LNCaP clone FGC (cell line): ENCODE data around the gene ACER3.

Experiments
- DNase-seq: peaks from one replicate; pipeline ENCODE4 v3.0.0-alpha.2; 2011; ENCODE audit warnings: low read depth
- H3K4me3 ChIP-seq: 2 replicates; pipeline ENCODE4 v1.5.1; 2011; ENCODE audit warnings: mild to moderate bottlenecking, low read depth, low read length, control low read depth
- CTCF ChIP-seq: IDR thresholded peaks from 2 replicates; pipeline ENCODE4 v1.5.1; 2012; ENCODE audit warnings: mild to moderate bottlenecking; ENCODE audit not compliant: control insufficient read depth, insufficient read depth; ENCODE audit errors: extremely low read depth

ACER3 gene

GRCh38 chr11:77038029-77038824 lies 177.5 kb downstream of the ACER3 start:
- no peak for DNase-seq
- no peak for TF ChIP-seq CTCF
- no peak overlapping the region for H3K4me3 ChIP-seq

GRCh38 chr11:77038825-77039326 lies 178.2 kb downstream of the ACER3 start:
- DNase-seq, result no peak
- TF ChIP-seq CTCF, result no peak
- no peak overlapping the region for H3K4me3 ChIP-seq

GRCh38 chr11:77039491-77040400 lies 179.0 kb downstream of the ACER3 start:
- peak; percentile 29; the same call in 1 of the 2 replicates for TF ChIP-seq CTCF
- H3K4me3 ChIP-seq, result no peak overlapping the region
- no peak for DNase-seq

- DNase-seq, result no peak
- TF ChIP-seq CTCF, result no peak
- H3K4me3 ChIP-seq, result no peak overlapping the region
Observed at GRCh38 chr11:77040401-77040777, 179.7 kb downstream of the ACER3 start.

- no peak for TF ChIP-seq CTCF
- H3K4me3 ChIP-seq, result no peak overlapping the region
- DNase-seq, result no peak
Observed at GRCh38 chr11:77040889-77041288, 180.2 kb downstream of the ACER3 start.

- no peak overlapping the region for H3K4me3 ChIP-seq
- no peak for DNase-seq
- TF ChIP-seq CTCF, result no peak
Observed at GRCh38 chr11:77042111-77042726, 181.5 kb downstream of the ACER3 start.
